ENCODE data around the gene LPP.

DNA sequence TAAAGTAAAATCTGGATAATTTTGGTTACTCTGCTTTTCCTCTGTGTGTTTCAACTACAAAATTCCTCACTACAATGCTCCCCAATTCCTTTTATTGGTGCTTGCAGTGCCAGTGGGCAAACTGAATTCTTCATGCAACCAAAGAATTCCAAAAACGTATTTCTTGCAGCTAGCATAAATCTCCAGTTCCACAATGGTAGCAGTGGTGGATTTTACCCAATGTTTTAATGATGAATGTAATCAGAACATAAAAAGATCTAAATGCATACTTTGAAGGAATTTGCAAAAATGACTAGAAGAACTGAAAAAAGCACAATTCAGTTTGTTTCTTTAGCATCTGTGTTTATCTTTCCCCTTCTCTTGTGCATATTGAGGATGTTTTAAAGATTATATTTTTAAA is 658.2 kb downstream of the LPP start:
- TF ChIP-seq, protein P1, sequence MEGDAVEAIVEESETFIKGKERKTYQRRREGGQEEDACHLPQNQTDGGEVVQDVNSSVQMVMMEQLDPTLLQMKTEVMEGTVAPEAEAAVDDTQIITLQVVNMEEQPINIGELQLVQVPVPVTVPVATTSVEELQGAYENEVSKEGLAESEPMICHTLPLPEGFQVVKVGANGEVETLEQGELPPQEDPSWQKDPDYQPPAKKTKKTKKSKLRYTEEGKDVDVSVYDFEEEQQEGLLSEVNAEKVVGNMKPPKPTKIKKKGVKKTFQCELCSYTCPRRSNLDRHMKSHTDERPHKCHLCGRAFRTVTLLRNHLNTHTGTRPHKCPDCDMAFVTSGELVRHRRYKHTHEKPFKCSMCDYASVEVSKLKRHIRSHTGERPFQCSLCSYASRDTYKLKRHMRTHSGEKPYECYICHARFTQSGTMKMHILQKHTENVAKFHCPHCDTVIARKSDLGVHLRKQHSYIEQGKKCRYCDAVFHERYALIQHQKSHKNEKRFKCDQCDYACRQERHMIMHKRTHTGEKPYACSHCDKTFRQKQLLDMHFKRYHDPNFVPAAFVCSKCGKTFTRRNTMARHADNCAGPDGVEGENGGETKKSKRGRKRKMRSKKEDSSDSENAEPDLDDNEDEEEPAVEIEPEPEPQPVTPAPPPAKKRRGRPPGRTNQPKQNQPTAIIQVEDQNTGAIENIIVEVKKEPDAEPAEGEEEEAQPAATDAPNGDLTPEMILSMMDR (IDR thresholded peaks at IDR 0.05) = no peak
- TF ChIP-seq POLR2AphosphoS5 (IDR thresholded peaks at IDR 0.05) = no peak
- no peak for TF ChIP-seq POLR2A (IDR thresholded peaks at IDR 0.05)
- TF ChIP-seq EP300 (IDR thresholded peaks at IDR 0.05) = no peak
